Raji (cell line): ENCODE measurements around the gene CNTN4.

Source experiments
- POLR2A ChIP-seq: IDR thresholded peaks from 2 replicates; pipeline ENCODE4 v1.6.1; 2011; ENCODE audit warnings: low read depth, low read length, control low read depth; ENCODE audit not compliant: insufficient read depth

Gene CNTN4

DNA sequence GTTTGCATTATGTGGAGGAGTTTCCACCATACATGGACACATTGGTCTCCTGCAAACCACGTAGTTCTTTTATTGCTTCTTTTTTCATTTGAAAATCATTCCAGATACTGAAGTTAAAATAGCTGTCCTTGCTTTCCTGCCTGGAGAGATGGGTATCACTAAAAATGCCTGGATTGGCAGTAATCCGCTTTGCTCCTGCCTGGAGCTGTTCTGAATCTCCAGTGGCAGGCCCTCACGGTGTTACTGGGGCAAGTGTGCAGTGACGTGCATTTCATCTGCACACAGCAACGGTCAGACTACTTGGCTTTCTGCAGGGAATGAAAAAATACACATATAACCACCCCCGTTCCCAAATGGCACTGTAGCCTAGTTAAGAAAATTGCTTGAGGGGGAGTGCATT is 738.6 kb downstream of the CNTN4 start:
- no peak for TF ChIP-seq POLR2A

DNA sequence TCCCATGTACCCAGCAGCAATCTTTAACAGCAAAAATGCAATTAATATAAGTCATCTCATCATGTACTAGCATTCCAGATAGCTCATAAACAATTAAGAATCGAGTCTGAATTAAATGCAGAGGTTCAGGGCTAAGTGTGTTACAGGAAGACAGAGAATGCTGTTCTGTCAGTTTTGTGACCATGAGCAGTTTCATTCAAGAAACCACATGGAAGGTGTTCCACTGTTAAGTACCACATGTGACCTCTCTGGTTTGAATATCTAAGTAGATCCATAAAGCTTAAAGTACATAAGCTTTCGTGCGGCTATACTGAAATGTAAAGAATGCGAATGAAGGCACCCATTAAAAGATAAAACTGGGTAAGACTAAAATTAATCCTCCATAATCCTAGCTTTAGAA is 739.2 kb downstream of the CNTN4 start:
- TF ChIP-seq POLR2A: no peak

DNA sequence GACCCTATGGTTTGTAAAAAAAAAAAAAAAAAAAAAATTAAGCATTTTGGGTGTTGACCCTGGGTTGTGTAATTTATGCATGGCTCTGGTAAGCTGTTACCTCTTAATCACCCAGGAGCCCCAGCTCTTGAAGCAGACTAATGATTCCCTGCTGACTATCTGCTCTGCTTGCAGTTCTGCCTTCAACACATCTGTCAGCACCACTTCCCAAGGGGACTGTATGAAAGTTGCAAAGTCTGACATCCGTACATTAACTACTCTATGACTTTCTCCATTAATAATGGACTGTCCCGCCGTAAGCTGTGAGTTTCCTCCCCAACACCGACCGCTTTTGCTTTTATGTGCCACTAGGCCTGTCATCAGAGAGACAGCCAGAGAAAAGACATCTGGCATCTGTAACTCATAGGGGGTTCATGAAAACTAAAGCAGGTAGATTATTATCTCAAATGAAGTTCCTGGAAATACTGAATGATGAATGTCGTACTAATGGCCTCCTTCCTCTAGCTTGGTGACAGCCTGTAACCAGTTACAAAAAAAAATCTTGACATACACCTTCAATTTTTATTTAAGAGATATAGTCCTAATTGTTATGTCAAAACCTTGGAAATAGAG is 740.0 kb downstream of the CNTN4 start:
- TF ChIP-seq POLR2A: no peak

DNA sequence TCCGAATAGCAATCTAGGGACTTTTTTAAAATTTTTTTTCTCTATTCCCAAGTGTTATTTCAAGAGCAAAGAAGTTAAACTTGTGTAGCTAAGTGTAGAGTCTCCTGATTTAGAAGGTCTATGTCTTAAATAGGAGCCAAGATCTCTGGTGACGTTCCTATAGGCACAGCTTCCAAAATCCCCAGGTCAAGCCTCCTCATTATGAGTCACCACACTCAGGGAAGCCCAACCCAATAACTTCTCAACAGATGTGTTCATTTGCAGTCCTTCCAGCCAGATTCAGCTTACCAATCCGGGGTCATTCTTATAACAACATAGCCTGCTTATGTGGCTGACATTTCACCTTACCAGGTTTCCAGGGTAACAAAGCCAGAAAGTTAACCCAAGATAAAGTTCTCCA is 741.2 kb downstream of the CNTN4 start:
- no peak for TF ChIP-seq POLR2A

DNA sequence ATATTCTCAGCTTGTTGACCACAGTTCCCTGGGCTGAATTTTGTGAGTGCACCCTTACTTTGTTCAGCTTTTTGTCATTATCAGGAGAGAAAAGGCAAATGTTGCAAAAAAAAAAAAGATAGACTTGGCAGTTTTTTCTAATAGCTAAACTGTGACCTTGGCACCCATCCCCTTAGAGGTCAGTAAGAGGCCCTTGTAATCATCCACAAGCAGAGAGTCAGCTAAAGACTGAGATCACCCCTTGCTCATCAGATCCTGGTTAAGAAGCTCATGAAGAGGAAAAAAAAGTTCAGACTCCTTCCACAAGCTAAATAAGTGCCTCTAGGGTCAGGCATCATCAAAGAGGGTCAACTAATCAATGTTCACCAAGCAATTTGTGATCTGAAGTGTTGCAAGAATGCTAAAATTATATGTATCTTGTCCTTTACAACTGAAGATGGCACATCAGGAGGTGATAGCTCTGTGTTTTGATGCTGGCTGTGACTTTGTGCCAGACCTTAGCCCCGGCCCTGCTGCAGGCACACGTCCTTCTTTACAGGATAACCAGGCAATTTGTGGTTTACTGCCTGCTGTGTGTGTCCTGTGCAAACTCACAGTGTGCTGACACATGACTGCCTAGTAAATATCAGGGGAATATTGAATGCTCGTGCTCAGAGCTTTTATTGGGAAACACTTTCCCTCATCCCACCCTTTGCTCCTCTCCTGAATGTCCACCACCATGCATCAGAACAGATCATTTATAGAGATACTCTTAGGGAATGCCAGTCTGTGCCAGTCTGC is 748.6 kb downstream of the CNTN4 start:
- TF ChIP-seq POLR2A: no peak

DNA sequence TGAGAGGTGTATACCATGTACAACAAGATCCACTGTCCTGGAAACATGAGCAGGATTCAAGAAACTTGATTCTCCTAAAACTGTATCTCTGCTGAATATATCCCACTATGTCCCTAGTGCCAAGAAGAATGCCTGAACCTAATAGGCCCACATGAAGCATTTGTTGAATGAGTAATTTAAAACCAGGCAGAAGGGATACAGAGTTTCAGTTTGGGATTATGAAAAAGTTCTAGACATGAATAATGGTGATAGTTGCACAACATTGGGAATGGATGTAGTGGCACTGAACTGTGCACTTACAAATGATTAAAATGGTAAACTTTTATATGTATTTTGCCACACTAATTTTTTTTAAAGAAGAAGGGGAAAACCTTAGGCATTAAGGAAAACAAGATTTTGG is 750.4 kb downstream of the CNTN4 start:
- no peak for TF ChIP-seq POLR2A

DNA sequence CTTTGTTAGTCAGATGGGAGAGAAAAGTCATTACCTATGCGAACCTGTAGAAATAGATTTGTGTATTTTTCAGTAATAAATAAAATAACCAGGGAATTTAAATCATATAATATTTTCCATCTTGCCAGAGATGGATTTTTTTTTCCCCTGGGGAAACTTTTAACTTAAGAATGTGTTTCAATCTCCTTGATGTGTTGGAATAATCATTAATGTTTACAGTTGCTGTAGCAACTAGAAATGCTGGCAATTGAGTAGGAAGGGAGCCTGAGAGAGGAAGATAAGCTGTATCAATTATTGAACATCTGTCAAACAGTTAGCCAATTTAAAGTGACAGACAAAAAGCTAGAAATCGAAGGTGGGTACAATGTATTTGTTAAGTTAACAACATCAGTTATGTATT is 752.0 kb downstream of the CNTN4 start:
- no peak for TF ChIP-seq POLR2A

DNA sequence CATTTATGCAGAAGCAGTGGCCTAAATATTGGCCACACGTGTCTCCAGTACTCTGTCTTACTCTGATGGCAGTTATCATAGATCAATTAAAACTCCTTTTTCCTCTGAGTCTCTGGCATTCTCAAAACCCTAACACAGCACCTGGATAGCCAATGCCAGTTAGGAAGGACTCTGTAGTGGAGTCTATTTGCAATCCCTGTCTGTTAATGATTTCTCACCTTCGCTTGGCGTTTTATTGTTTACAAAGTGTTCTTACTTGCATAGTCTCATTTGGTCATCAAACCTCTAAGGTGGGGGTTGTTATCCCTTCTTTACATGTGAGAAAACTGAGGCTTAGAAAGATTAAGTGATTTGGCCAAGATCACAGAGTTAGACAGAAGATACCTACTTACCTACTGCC is 752.7 kb downstream of the CNTN4 start:
- no peak for TF ChIP-seq POLR2A

DNA sequence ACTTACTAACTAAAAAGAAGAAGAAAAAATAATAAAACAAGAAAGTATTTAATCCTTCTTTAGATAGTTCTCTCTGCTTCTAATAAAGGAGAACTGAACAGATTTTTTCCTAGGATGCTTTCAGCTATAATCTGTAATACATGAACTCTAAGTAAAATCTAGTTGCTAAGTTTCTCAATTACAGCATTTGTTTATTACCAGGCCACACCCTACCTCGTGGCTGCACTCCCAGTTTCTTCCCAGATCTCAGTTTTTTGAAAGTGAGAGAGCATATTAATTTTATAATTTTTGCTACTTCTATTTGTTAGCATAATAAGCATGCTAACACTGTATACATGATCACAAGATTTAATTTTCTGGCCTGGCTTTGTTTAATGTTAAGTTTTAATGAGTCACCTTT is 753.2 kb downstream of the CNTN4 start:
- TF ChIP-seq POLR2A: no peak

DNA sequence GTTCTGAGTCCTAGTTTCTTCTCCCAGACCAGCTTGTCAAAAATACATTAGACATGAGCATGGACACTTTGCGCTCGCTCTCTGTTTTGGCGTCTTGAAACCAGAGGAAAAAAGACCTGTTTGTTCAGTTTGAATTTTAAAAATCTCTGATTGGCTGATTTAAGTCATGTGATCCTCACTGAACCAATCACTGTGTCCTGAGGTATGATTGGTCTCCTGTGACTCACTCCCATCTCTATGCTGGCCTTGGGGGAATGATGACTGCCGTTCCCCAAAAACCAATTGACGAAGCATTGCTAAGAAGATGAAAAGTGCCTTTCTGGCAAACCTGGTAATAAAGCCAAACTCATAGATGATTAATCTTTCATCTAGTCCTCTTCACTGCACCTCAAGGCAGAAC is 755.0 kb downstream of the CNTN4 start:
- no peak for TF ChIP-seq POLR2A

DNA sequence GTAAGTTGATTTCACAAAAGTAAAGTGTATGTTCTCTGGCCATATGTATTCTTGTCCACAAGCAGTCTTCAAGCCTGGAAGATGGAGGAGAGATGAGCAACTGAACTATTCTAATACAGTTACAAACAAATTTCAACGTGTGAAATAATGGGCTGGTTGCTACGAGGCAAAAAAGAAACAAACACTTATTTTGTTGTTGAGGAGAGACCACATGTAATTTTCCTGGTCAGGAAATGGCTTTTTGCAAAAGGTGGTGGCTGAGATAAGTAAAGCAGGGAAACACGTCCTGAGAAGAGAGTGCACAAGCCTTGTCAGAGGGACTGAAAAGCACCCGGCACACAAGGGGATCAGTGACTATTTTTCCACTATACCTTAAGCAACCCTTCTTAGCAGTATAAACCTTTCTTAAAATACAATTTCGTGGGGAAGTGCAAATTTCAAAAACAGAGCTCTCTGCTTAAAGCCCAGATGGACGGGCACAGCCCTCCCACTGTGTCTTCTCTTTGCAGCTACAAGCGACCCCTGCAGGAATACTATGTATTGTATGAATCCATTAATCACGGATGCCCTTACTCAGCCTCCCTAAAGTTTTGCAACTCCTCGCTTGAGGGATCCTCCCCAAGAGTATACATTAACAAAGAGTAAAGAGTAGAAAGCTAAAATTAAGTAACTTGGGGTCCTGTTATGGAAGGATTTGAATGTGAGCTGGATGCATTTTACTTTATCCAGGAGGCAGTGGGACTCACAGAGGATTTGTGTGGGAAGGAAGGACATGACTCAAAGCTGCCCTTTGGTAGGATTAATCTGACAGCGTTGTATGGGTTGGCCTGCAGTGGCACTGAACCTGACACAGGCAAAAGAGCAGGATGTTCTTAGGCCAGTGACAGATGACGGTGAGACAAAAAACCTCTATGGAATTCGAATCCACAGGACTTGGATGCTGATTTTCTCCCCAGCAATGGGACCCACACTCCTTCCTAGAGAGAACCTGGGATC is 757.8 kb downstream of the CNTN4 start:
- no peak for TF ChIP-seq POLR2A

DNA sequence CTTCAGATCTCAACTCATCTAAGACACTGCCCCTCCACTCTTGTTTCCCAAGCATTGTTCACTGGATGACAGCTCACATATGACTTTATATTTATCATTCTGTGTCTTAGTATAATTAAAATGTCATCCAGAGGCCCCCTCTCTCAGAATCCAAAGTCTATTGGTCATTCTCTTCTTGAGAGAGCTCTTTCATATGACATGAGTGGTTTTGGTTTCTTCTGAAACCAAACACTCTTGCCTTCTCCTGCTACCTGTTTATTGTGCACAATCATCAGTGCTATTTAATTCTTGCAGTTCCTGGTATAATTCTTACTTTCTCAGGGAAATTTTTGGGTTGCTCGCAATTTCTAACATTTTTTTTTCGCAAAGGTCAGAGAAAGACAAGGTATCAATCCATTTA is 762.0 kb downstream of the CNTN4 start:
- no peak for TF ChIP-seq POLR2A

DNA sequence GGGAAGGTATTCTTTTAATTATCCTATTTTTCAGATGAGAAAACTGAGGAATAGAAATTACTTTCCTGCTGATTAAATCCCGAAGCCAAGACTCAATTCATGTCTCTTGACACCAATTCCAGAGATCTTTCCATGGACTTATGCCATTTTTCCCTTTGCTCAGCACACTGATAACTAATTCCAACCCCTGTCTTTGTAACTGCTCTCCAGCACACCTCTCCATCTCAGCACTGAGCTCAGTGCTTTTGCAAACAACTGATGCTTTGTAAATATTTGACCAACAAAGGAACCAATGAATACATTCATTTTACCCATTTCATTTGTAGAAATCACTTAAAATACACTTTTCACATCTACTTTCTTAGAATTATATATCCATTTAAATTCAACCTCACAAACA is 762.5 kb downstream of the CNTN4 start:
- no peak for TF ChIP-seq POLR2A

DNA sequence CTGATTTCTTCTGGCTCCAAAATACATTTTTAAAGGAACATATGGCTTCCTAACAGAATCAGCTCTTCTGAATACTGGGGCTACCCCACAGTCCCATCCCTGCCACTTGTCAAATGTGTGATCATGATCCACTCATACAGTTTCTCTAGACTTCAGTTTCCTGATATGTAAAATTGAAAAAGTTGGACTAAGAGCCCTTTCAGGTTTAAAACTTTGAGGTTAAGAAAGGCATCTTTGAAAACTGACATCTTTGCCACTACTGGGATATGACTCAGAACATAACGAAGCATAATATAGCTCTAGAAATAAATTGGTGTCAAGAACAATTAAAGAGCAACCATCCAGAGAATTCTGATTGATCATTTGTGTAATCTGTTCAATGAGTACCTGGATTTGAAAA is 763.3 kb downstream of the CNTN4 start:
- no peak for TF ChIP-seq POLR2A

DNA sequence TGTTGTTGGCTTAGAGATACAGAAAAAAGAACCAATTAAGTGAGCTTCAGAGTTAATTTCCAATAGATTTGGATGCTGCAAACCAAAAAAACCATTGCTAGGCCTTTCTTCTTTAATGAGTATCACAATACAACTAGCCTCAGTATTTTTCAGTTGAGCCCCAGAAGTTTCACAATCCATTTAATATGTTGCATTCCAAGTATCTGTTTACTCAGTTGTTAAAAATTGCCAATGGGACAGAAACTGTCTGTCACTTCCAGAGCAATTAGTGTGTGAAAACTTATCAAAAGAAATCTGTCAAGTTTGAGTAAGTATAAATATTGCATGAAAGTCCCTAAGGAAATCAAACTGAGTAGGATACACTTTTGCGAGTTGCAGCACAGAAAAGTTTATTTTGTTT is 763.7 kb downstream of the CNTN4 start:
- no peak for TF ChIP-seq POLR2A

DNA sequence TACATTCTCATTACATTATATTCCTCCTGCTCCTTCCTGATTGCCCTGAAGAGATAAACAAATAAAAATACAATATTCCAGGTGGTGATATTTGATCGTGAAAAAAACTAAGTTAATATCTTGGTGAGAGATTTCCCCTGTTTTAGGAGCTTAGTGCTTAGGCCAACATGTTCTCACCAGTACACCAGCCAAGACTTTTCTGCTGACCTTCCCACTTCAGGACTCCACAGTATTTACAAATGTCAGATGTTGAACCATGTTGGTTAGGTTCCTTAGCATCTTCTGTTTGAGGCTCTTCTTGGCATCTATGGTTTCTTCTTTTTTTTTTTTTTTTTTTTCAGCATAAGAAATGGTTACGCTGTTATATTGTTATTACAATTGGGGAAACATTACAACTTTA is 764.5 kb downstream of the CNTN4 start:
- no peak for TF ChIP-seq POLR2A

DNA sequence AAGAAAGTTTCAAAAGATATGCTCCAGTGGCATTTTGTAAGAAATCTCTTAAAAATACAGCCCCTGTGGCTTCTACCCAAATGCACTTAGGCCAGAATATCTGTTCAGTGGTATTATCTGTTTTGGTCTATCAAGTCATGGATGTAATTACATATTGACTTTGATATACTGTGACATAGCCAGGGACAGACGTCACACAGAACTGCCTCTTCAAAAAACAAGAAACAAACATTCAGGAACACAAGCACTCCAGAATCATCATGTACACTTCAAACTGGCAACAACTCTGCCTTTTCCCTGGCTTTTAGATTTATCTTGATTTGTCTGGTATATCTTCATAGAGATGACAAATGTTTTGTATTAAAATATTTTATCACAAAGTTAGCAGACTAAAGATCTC is 771.2 kb downstream of the CNTN4 start:
- TF ChIP-seq POLR2A: no peak
